Uterus (tissue), 2 donors: ENCODE measurements around the gene METTL2B.
"Not testable (repeated sequence)": the region's sequence is repeated elsewhere in the genome, so short reads cannot be mapped to it uniquely, and the experiment has no call there.

Experiments used
- POLR2A ChIP-seq, 2 donors: fragments of 450-650 bp; IDR thresholded peaks; one replicate each; pipeline ENCODE4 v1.6.1; 2016; ENCODE audit warnings: antibody characterized with exemption in 2 of 2, mild to moderate bottlenecking in 1 of 2, moderate library complexity in 1 of 2
- TF ChIP-seq, protein P1 (sequence below), 4 experiments: fragments of 200-600 bp in 2 of 4; fragments of 450-650 bp in 2 of 4; sonication (generic) in 2 of 4; IDR thresholded peaks; one replicate each; pipeline ENCODE4 v1.5.1; 2016 to 2019; ENCODE audit warnings: antibody characterized with exemption in 4 of 4, mild to moderate bottlenecking in 2 of 4, moderate library complexity in 1 of 4

DNA sequence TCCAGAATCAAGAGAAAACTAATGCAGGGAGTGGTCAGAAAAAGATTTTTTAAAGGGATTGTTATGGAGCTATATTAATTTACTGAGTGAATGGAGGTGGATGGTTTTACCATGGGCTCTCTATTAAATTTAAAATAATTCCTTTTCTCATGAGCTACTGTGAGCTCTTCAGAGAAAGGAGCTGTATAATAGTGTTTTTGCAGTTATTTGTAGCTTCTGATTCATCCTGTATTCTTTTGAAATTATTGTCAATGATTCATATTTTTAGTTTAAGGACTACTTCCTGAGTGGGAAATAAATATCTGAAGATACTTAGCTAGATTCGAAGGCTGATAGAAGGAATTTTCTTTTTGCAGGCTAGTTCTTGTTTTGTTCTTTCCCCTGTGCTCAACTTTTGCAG lies 56.4 kb downstream of the METTL2B start:
- TF ChIP-seq, protein P1, sequence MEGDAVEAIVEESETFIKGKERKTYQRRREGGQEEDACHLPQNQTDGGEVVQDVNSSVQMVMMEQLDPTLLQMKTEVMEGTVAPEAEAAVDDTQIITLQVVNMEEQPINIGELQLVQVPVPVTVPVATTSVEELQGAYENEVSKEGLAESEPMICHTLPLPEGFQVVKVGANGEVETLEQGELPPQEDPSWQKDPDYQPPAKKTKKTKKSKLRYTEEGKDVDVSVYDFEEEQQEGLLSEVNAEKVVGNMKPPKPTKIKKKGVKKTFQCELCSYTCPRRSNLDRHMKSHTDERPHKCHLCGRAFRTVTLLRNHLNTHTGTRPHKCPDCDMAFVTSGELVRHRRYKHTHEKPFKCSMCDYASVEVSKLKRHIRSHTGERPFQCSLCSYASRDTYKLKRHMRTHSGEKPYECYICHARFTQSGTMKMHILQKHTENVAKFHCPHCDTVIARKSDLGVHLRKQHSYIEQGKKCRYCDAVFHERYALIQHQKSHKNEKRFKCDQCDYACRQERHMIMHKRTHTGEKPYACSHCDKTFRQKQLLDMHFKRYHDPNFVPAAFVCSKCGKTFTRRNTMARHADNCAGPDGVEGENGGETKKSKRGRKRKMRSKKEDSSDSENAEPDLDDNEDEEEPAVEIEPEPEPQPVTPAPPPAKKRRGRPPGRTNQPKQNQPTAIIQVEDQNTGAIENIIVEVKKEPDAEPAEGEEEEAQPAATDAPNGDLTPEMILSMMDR (IDR thresholded peaks at IDR 0.05) = not testable (repeated sequence)
- TF ChIP-seq POLR2A (IDR thresholded peaks at IDR 0.05) = not testable (repeated sequence)
